Measurements from ENCODE around the gene QRICH2. TPM values are rescaled to one million over a fixed set of nuclear protein-coding genes. Genes with fewer than 3 reads are reported as not detected.

QRICH2 gene
- total and polyA plus RNA-seq, 2 of the 4 experiments (the other 2 are of a cell fraction), result 4.3 to 4.8 TPM

DNA sequence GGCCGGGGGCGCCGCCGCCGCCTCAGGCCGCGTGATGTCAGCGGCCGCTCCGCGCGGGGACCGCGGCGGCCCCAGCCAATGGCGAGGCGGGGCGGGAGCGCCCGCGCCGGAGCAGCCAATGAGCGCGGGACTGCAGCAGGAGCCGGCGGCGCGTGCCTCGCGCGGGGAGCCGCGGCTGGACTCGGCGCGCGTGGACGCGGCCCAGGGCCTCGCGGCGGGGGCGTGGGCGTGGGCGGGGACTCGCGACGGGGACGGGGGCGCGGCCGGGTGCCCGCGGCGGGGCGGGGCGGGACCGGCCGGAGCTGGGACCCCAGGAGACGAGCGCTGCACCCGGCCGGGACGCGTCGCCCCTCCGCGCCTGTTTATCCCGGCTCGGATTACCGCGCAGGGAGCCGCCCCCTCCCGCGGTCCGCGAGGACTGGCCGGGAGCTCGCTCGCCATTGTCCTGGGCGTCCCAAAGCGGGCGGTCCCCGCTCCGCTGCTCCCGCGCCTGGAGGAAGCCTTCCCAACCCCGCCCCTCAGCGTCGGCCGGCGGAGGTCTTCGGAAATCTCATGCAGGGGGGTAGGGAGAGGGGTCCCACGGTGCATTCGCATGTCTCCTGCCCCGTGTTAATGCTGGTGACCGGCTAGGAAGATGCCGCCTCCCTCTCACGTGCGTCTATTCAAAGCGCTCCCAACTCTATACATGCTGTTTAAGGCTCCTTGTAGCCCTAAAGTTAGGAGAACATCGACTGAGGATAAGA lies 67.4 kb downstream of the QRICH2 start, which contains the start of gene RNF157:
Gene RNF157 (minus strand): TSS at position 33 of the 743 bp plus-strand sequence. CDS start 253 bp downstream, outside the sequence.
- Histone ChIP-seq H2BK120ac (ENCODE audit: low read depth, low read length) (no peak within 1 kb of the TSS), H4K91ac (ENCODE audit: insufficient read depth, low read depth, low read length) (0 out of 2 replicates have a peak within 1 kb of the TSS, but pooled peaks have one; percentile 0), H3K36me3 (ENCODE audit: control insufficient read depth, insufficient read depth, low read length) (no peaks in the 10 kb centered on the region), H3K9me1 (ENCODE audit: insufficient read depth, low read length) (no peaks in the 10 kb centered on the region; the same call in 1 of the 2 replicates), H2BK20ac (ENCODE audit: low read depth, low read length) (no peak within 1 kb of the TSS), H3K56ac (ENCODE audit: extremely low read depth, insufficient read depth, low read length) (0 out of 2 replicates have a peak within 1 kb of the TSS, but pooled peaks have one; percentile 5), H3K23ac (ENCODE audit: low read depth, low read length) (peak within 1 kb of the TSS; percentile 37), H4K8ac (ENCODE audit: low read depth in 2 of 2, low read length in 2 of 2) (peak within 1 kb of the TSS in 1 of 2 experiments; percentile 53; a peak in 1 of 4 replicates), H4K20me1 (ENCODE audit: insufficient read depth, low read length) (no peaks in the 10 kb centered on the region), H2BK5ac (ENCODE audit: low read depth, low read length, poor library complexity, severe bottlenecking) (no peak within 1 kb of the TSS), H3K4me2 (ENCODE audit: low read depth, low read length) (peak within 1 kb of the TSS; percentile 92), H3K9me3 (ENCODE audit: control insufficient read depth, insufficient read depth, low read length) (no peaks in the 10 kb centered on the region), H3K4ac (ENCODE audit: low read depth, low read length) (peak within 1 kb of the TSS; percentile 54), H3K14ac (replicated peaks; ENCODE audit: low read depth, low read length) (peak within 1 kb of the TSS; percentile 4; the same call in 1 of the 2 replicates), H3K18ac (ENCODE audit: low read depth, low read length) (peak within 1 kb of the TSS; percentile 16; the same call in 1 of the 2 replicates), H2AK5ac (ENCODE audit: low read depth, low read length) (no peak within 1 kb of the TSS), H2AFZ (replicated peaks; ENCODE audit: low read length, poor library complexity) (peak within 1 kb of the TSS; percentile 94), H3K4me3 (ENCODE audit: insufficient read depth, low read depth, low read length) (peak within 1 kb of the TSS; percentile 63), H3K79me1 (ENCODE audit: low read depth in 1 of 2, low read length in 2 of 2) (no peaks in the 10 kb centered on the region), H3K9ac (ENCODE audit: low read depth, low read length) (peak within 1 kb of the TSS; percentile 71), H3K27ac (ENCODE audit: insufficient read depth, low read length) (peak within 1 kb of the TSS; percentile 15; the same call in 1 of the 2 replicates), H4K5ac (ENCODE audit: low read depth, low read length) (no peak within 1 kb of the TSS), H2AK9ac (replicated peaks; ENCODE audit: low read depth, low read length, poor library complexity) (peak within 1 kb of the TSS; percentile 53), H2BK15ac (ENCODE audit: low read depth, low read length) (no peak within 1 kb of the TSS), H3K27me3 (ENCODE audit: control insufficient read depth, insufficient read depth, low read length) (peaks cover 19% of the 10 kb centered on the region), H3K4me1 (ENCODE audit: control insufficient read depth, insufficient read depth, low read length) (peaks cover 3% of the 10 kb centered on the region; the same call in 1 of the 2 replicates)
- dilution Hi-C loops (cut with HindIII; ENCODE audit: low sequenced_read_pairs, unreplicated experiment) (no loop called here), intact Hi-C loops (cut with micrococcal nuclease) (loop anchor here (2.0 kb wide), 1 partner anchor 24 kb away; the partner anchor contains the start of gene UBALD2), in situ Hi-C loops (cut with MboI; ENCODE audit: low sequenced_read_pairs) (no loop called here)
- ChIA-PET POLR2A (ENCODE audit: unreplicated experiment) (no interaction called here), CTCF (no interaction called here)
- peak; percentile 48 for DNase-seq
- TF ChIP-seq, protein P1, sequence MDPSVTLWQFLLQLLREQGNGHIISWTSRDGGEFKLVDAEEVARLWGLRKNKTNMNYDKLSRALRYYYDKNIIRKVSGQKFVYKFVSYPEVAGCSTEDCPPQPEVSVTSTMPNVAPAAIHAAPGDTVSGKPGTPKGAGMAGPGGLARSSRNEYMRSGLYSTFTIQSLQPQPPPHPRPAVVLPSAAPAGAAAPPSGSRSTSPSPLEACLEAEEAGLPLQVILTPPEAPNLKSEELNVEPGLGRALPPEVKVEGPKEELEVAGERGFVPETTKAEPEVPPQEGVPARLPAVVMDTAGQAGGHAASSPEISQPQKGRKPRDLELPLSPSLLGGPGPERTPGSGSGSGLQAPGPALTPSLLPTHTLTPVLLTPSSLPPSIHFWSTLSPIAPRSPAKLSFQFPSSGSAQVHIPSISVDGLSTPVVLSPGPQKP (IDR thresholded peaks at IDR 0.05; ENCODE audit: borderline replicate concordance, low read depth, low read length), result no peak
- TF ChIP-seq, protein P2, sequence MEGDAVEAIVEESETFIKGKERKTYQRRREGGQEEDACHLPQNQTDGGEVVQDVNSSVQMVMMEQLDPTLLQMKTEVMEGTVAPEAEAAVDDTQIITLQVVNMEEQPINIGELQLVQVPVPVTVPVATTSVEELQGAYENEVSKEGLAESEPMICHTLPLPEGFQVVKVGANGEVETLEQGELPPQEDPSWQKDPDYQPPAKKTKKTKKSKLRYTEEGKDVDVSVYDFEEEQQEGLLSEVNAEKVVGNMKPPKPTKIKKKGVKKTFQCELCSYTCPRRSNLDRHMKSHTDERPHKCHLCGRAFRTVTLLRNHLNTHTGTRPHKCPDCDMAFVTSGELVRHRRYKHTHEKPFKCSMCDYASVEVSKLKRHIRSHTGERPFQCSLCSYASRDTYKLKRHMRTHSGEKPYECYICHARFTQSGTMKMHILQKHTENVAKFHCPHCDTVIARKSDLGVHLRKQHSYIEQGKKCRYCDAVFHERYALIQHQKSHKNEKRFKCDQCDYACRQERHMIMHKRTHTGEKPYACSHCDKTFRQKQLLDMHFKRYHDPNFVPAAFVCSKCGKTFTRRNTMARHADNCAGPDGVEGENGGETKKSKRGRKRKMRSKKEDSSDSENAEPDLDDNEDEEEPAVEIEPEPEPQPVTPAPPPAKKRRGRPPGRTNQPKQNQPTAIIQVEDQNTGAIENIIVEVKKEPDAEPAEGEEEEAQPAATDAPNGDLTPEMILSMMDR (conservative IDR thresholded peaks at IDR 0.05; ENCODE audit: low read depth, low read length), result no peak
- TF ChIP-seq RAD21 (IDR thresholded peaks at IDR 0.05; ENCODE audit: low read length), result no peak
- no peak for TF ChIP-seq MXI1 (IDR thresholded peaks at IDR 0.05; ENCODE audit: borderline replicate concordance, low read depth, low read length)
- peak; percentile 54; the same call in 1 of the 2 replicates for TF ChIP-seq MAZ (IDR thresholded peaks at IDR 0.05; ENCODE audit: borderline replicate concordance, low read depth, low read length)
- no peak for TF ChIP-seq NFE2L2 (IDR thresholded peaks at IDR 0.05; ENCODE audit: low read depth, low read length)
- TF ChIP-seq BHLHE40 (IDR thresholded peaks at IDR 0.05; ENCODE audit: low read depth, low read length), result peak; percentile 72; the same call in 1 of the 2 replicates
- TF ChIP-seq POLR2A (IDR thresholded peaks at IDR 0.05; ENCODE audit: low read depth, low read length), result no peak
- TF ChIP-seq RCOR1 (IDR thresholded peaks at IDR 0.05; ENCODE audit: insufficient replicate concordance, low read length), result no peak
- TF ChIP-seq, protein P3, sequence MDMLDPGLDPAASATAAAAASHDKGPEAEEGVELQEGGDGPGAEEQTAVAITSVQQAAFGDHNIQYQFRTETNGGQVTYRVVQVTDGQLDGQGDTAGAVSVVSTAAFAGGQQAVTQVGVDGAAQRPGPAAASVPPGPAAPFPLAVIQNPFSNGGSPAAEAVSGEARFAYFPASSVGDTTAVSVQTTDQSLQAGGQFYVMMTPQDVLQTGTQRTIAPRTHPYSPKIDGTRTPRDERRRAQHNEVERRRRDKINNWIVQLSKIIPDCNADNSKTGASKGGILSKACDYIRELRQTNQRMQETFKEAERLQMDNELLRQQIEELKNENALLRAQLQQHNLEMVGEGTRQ (IDR thresholded peaks at IDR 0.05; ENCODE audit: low read depth, low read length), result peak; percentile 45
- ATAC-seq (ENCODE audit: low read depth), result peak; percentile 96
- no TSS peak for BruUV-seq (replicated peaks)
- 0% methylated on average over 32 of the region's 102 CpGs; no CpG with 5 or more reads in 1 of the 2 experiments for WGBS, 2 experiments (ENCODE audit: extremely low coverage in 2 of 2, insufficient read length in 1 of 2)
